Panc1 (cell line): ENCODE data around the gene SPRTN. TPM values are rescaled to one million over a fixed set of nuclear protein-coding genes. Genes with fewer than 3 reads are reported as not detected.

Experiments
- ATAC-seq: fragments of 200-7000 bp; cut with Tn5 transposase; 2 replicates; pipeline ENCODE4 v1.9.1; 2020; ENCODE audit warnings: mild to moderate bottlenecking, moderate library complexity
- BruUV-seq: library from RNA; stranded (reverse); fragments of 400-500 nt; replicated peaks from 2 replicates; lab custom pipeline; 2021; lab: Mats Ljungman, UMichigan
- CTCF ChIA-PET: fragments of 300-600 bp; sonication (Branson Sonifier 250); formaldehyde crosslinking; loops from one replicate; lab custom pipeline; 2022; ENCODE audit warnings: antibody characterized with exemption; lab: Charles Lee
- POLR2A ChIA-PET: fragments of 300-600 bp; sonication (Branson Sonifier 250); formaldehyde crosslinking; loops from one replicate; lab custom pipeline; 2022; ENCODE audit warnings: antibody characterized with exemption; lab: Charles Lee
- DNase-seq: peaks from one replicate; pipeline ENCODE4 v3.0.0-alpha.2; 2010; ENCODE audit warnings: low read depth, low spot score
- H3K27ac ChIP-seq: 2 replicates; pipeline ENCODE4 v1.5.1; 2011; ENCODE audit warnings: mild to moderate bottlenecking, low read length, inconsistent platforms
- H3K27me3 ChIP-seq: fragments of 200-500 bp; sonication (Bioruptor generic); 2 replicates; pipeline ENCODE4 v1.6.0; 2014; ENCODE audit warnings: low read length, inconsistent platforms; ENCODE audit not compliant: control insufficient read depth, insufficient read depth
- H3K36me3 ChIP-seq: fragments of 200-500 bp; sonication (Bioruptor generic); 2 replicates; pipeline ENCODE4 v1.5.1; 2014; ENCODE audit warnings: inconsistent platforms, mild to moderate bottlenecking, low read length, moderate library complexity; ENCODE audit not compliant: control insufficient read depth, insufficient read depth
- H3K4me1 ChIP-seq: 2 replicates; pipeline ENCODE4 v1.5.1; 2011; ENCODE audit warnings: inconsistent platforms, mild to moderate bottlenecking, low read length, moderate library complexity; ENCODE audit not compliant: control insufficient read depth, insufficient read depth
- H3K4me3 ChIP-seq, 2 experiments: 2 replicates each; pipeline ENCODE4 v1.5.1; 2011 to 2012; ENCODE audit warnings: low read depth in 2 of 2, low read length in 2 of 2, mild to moderate bottlenecking in 2 of 2, inconsistent platforms in 1 of 2, moderate library complexity in 1 of 2
- H3K9me3 ChIP-seq: fragments of 200-500 bp; sonication (Bioruptor generic); 2 replicates; pipeline ENCODE4 v1.5.1; 2014; ENCODE audit warnings: low read depth, mild to moderate bottlenecking, inconsistent platforms, low read length, moderate library complexity; ENCODE audit not compliant: control insufficient read depth, insufficient read depth
- CTCF ChIP-seq: fragments of 450-650 bp; IDR thresholded peaks from 2 replicates; pipeline ENCODE4 v1.5.1; 2017; ENCODE audit warnings: mild to moderate bottlenecking
- POLR2AphosphoS5 ChIP-seq: IDR thresholded peaks from 2 replicates; pipeline ENCODE4 v1.6.1; 2012; ENCODE audit warnings: mild to moderate bottlenecking, low read depth, low read length, moderate library complexity
- SIN3A ChIP-seq: IDR thresholded peaks from 2 replicates; pipeline ENCODE4 v1.6.1; 2012; ENCODE audit warnings: low read depth, mild to moderate bottlenecking, low read length, moderate library complexity, borderline replicate concordance; ENCODE audit not compliant: insufficient read depth
- TCF7L2 ChIP-seq: IDR thresholded peaks from 2 replicates; pipeline ENCODE4 v1.6.1; 2011; ENCODE audit warnings: mild to moderate bottlenecking, low read depth, low read length, inconsistent platforms
- in situ Hi-C: cut with HindIII; loops from 2 replicates; pipeline ENCODE4 v1.10.0; 2016; ENCODE audit warnings: low sequenced_read_pairs, low pct_unique_long_range_greater_than_20kb
- intact Hi-C: fragments of 100-400 bp; cut with micrococcal nuclease; formaldehyde crosslinking; loops from one replicate; pipeline ENCODE4 v1.10.0; 2022; ENCODE audit not compliant: unreplicated experiment
- total RNA-seq: library from RNA; stranded (reverse); gene quantifications from one replicate; pipeline ENCODE4 v1.2.1, GENCODE V29; 2021; ENCODE audit not compliant: unreplicated experiment
- TF ChIP-seq, protein P1 (sequence below), 2 experiments: IDR thresholded peaks; 2 replicates each; pipeline ENCODE4 v1.6.1; 2011 to 2012; ENCODE audit warnings: low read depth in 2 of 2, control low read depth in 1 of 2, low read length in 1 of 2, mild to moderate bottlenecking in 1 of 2, moderate library complexity in 1 of 2; ENCODE audit not compliant: insufficient read depth in 1 of 2

SPRTN gene
- total RNA-seq, 1 experiment from 2014 or later = 20.0 TPM

DNA sequence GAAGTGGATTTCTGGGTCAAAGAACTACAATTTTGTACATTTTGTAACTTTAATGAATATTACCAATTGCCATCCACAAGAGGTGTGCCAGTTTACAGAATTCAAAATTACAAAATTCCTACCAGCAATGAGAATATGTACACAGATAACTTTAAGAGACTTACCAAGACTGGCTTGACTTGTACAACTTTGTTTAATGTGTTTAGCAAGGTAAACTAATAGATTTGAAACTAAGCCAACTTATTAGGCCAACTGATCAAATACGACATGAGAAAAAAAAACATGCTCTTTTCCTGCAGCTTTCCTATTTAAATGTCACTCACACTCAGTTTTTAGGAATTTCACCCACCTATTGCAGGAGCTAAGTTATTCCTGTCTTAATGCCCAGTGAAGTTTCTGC, 11.8 kb upstream of the SPRTN start:
- ATAC-seq = no peak

DNA sequence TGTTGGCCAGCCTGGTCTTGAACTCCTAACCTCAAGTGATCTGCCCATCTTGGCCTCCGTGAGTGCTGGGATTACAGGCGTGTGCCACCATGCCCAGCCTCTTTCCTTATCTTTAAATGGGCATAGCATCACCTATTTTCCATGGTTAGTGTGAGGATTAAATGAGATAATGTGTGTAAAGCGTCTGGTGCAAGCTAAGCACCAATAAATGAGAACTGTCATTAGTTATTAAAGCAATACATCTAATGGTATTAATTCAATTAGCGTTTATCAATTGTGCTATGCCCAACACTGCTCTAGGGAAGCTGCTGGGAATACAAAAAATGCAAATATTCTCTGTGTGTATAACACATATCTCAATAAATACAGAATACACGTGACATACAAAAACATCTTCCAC, 10.5 kb upstream of the SPRTN start:
- in situ Hi-C loops = no loop called here
- Histone ChIP-seq H3K4me1 (no peaks in the 10 kb centered on the region; the same call in 1 of the 2 replicates), H3K4me3 (no peak overlapping the region), H3K27me3 (no peaks in the 10 kb centered on the region), H3K36me3 (no peaks in the 10 kb centered on the region), H3K27ac (no peak overlapping the region), H3K9me3 (no peaks in the 10 kb centered on the region)
- CTCF ChIA-PET = no interaction called here
- ATAC-seq (no peak), DNase-seq (no peak)
- no peak for TF ChIP-seq CTCF
- TF ChIP-seq, protein P1, sequence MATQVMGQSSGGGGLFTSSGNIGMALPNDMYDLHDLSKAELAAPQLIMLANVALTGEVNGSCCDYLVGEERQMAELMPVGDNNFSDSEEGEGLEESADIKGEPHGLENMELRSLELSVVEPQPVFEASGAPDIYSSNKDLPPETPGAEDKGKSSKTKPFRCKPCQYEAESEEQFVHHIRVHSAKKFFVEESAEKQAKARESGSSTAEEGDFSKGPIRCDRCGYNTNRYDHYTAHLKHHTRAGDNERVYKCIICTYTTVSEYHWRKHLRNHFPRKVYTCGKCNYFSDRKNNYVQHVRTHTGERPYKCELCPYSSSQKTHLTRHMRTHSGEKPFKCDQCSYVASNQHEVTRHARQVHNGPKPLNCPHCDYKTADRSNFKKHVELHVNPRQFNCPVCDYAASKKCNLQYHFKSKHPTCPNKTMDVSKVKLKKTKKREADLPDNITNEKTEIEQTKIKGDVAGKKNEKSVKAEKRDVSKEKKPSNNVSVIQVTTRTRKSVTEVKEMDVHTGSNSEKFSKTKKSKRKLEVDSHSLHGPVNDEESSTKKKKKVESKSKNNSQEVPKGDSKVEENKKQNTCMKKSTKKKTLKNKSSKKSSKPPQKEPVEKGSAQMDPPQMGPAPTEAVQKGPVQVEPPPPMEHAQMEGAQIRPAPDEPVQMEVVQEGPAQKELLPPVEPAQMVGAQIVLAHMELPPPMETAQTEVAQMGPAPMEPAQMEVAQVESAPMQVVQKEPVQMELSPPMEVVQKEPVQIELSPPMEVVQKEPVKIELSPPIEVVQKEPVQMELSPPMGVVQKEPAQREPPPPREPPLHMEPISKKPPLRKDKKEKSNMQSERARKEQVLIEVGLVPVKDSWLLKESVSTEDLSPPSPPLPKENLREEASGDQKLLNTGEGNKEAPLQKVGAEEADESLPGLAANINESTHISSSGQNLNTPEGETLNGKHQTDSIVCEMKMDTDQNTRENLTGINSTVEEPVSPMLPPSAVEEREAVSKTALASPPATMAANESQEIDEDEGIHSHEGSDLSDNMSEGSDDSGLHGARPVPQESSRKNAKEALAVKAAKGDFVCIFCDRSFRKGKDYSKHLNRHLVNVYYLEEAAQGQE (IDR thresholded peaks at IDR 0.05; ENCODE audit: insufficient read depth in 1 of 2, low read depth in 2 of 2, low read length in 1 of 2) = no peak
- TF ChIP-seq TCF7L2 = no peak
- TF ChIP-seq SIN3A = no peak
- intact Hi-C loops = no loop called here
- no TSS peak for BruUV-seq
- POLR2A ChIA-PET = interaction anchor here (1.2 kb wide), 1 partner anchor 520 kb away, joined by 11 read pairs; no protein-coding TSS in a partner anchor

More for the DNA sequence above, 11.8 kb upstream of the SPRTN start:
- ChIA-PET CTCF (no interaction called here), POLR2A (no interaction called here)
- Histone ChIP-seq H3K36me3 (no peaks in the 10 kb centered on the region), H3K4me1 (no peaks in the 10 kb centered on the region), H3K4me3 (no peak overlapping the region), H3K27me3 (no peaks in the 10 kb centered on the region), H3K9me3 (no peaks in the 10 kb centered on the region), H3K27ac (no peak overlapping the region)
- TF ChIP-seq CTCF = no peak
- TF ChIP-seq POLR2AphosphoS5 = no peak
- TF ChIP-seq SIN3A = no peak
- TF ChIP-seq, protein P1 (IDR thresholded peaks at IDR 0.05; ENCODE audit: insufficient read depth in 1 of 2, low read depth in 2 of 2, low read length in 1 of 2) = no peak
- no peak for TF ChIP-seq TCF7L2
- DNase-seq = no peak
- intact Hi-C loops (no loop called here), in situ Hi-C loops (no loop called here)
- BruUV-seq = no TSS peak
